ENCODE data around the gene CCDC81.
"Not testable (repeated sequence)": the region's sequence is repeated elsewhere in the genome, so short reads cannot be mapped to it uniquely, and the experiment has no call there.

GRCh38 chr11:86423488-86423887 lies 48.8 kb downstream of the CCDC81 start:
- TF ChIP-seq CTCF (optimal IDR thresholded peaks at IDR 0.05 in 1 of 3, IDR thresholded peaks at IDR 0.05 in 1 of 3, conservative IDR thresholded peaks at IDR 0.05 in 1 of 3; ENCODE audit: extremely low read depth in 1 of 3, insufficient read depth in 2 of 3, low read length in 3 of 3); EZH2 (IDR thresholded peaks at IDR 0.05; ENCODE audit: low read length): not testable (repeated sequence)
